Fibroblast of skin of scalp (primary cell): ENCODE data around the gene NID1.

Experiments
- DNase-seq: peaks from one replicate; pipeline ENCODE4 v3.0.0-alpha.2; 2013

NID1 gene

GRCh38 chr1:235954306-235955283 lies 110.3 kb downstream of the NID1 start:
- DNase-seq = peak; percentile 44

GRCh38 chr1:235953801-235954200 lies 111.1 kb downstream of the NID1 start:
- DNase-seq = peak; percentile 92

- DNase-seq = no peak
These were observed 111.8 kb downstream of the NID1 start for GRCh38 chr1:235952950-235953615.

GRCh38 chr1:235951661-235952060 lies 113.2 kb downstream of the NID1 start:
- DNase-seq = no peak

GRCh38 chr1:235950318-235950717 lies 114.6 kb downstream of the NID1 start:
- no peak for DNase-seq

GRCh38 chr1:235948774-235949427 lies 116.0 kb downstream of the NID1 start:
- DNase-seq = no peak

- no peak for DNase-seq
These were observed 116.9 kb downstream of the NID1 start for GRCh38 chr1:235947989-235948388.

GRCh38 chr1:235946571-235946981 lies 118.3 kb downstream of the NID1 start:
- DNase-seq = peak; percentile 82

GRCh38 chr1:235945775-235946570 lies 118.9 kb downstream of the NID1 start:
- DNase-seq = no peak

- DNase-seq = peak; percentile 94
These were observed 121.2 kb downstream of the NID1 start for GRCh38 chr1:235943581-235944114.

- DNase-seq = no peak
These were observed 121.8 kb downstream of the NID1 start for GRCh38 chr1:235942979-235943575.

GRCh38 chr1:235942625-235942934 lies 122.3 kb downstream of the NID1 start:
- no peak for DNase-seq

- no peak for DNase-seq
These were observed 122.8 kb downstream of the NID1 start for GRCh38 chr1:235941876-235942624.

- no peak for DNase-seq
These were observed 124.6 kb downstream of the NID1 start for GRCh38 chr1:235940285-235940684.

- DNase-seq = peak; percentile 51
These were observed 125.5 kb downstream of the NID1 start for GRCh38 chr1:235939480-235939775.

GRCh38 chr1:235938709-235939479 lies 126.0 kb downstream of the NID1 start:
- no peak for DNase-seq

- DNase-seq = no peak
These were observed 127.8 kb downstream of the NID1 start for GRCh38 chr1:235937123-235937522.

GRCh38 chr1:235935235-235936225 lies 129.4 kb downstream of the NID1 start:
- DNase-seq = no peak

GRCh38 chr1:235933766-235934116 lies 131.1 kb downstream of the NID1 start:
- DNase-seq = no peak
